ENCODE results near the gene KIF4A. TPM values are rescaled to one million over a fixed set of nuclear protein-coding genes. Genes with fewer than 3 reads are reported as not detected.

The KIF4A gene
- total and polyA plus RNA-seq, 2 of the 13 experiments (the other 11 are each of a cell fraction or from before 2014, with no cell fraction given): 9.4 to 28.2 TPM

GRCh38 chrX:70262952-70263567 lies 26.8 kb upstream of the KIF4A start (continued):
- TF ChIP-seq CTCF (CRISPR knock-in tag; IDR thresholded peaks at IDR 0.05) (peak; percentile 80), SMC3 (IDR thresholded peaks at IDR 0.05; ENCODE audit: low read length) (peak; percentile 56), NKX3-1 (CRISPR knock-in tag; IDR thresholded peaks at IDR 0.05) (no peak), ZSCAN22 (CRISPR knock-in tag; IDR thresholded peaks at IDR 0.05) (no peak), ZIK1 (CRISPR knock-in tag; IDR thresholded peaks at IDR 0.05; ENCODE audit: borderline replicate concordance, low read depth) (no peak), ATF2 (CRISPR knock-in tag; IDR thresholded peaks at IDR 0.05) (no peak), MAF1 (CRISPR knock-in tag; IDR thresholded peaks at IDR 0.05; ENCODE audit: borderline replicate concordance) (no peak), STAG1 (CRISPR knock-in tag; IDR thresholded peaks at IDR 0.05) (peak; percentile 78), GTF3A (CRISPR knock-in tag; conservative IDR thresholded peaks at IDR 0.05) (no peak), HDAC2 (CRISPR knock-in tag; IDR thresholded peaks at IDR 0.05) (no peak)

GRCh38 chrX:70264784-70265183 lies 25.1 kb upstream of the KIF4A start:
- WGBS (ENCODE audit: low lambda C conversion rate): 58% methylated on average over 3 of the region's 3 CpGs
- in situ Hi-C loops (cut with HindIII; ENCODE audit: extremely low pct_ligation_motif_present, low pct_unique_long_range_greater_than_20kb): loop anchor here (10.0 kb wide), 1 partner anchor 60 kb away; no protein-coding TSS in a partner anchor
- no peaks in the 10 kb centered on the region for H4K20me1 ChIP-seq (ENCODE audit: insufficient read depth, low read length)
- no peaks in the 10 kb centered on the region for H3K79me2 ChIP-seq (ENCODE audit: insufficient read depth, low read length)
- no peak for DNase-seq (ENCODE audit: low spot score)
- no peaks in the 10 kb centered on the region for H3K27me3 ChIP-seq (ENCODE audit: control insufficient read depth in 1 of 2, insufficient read depth in 2 of 2, low read length in 2 of 2)
- no peak overlapping the region for H3K27ac ChIP-seq (ENCODE audit: extremely low read length, insufficient read depth, low read length)
- no TSS peak for BruUV-seq (replicated peaks)
- ChIA-PET CTCF (ENCODE audit: low intra/inter-chr PET ratio, low total read pairs) (no interaction called here), POLR2A (no interaction called here)
- no peaks in the 10 kb centered on the region for H3K9me3 ChIP-seq (ENCODE audit: low read length)
- no peaks in the 10 kb centered on the region for H3K36me3 ChIP-seq (replicated peaks in 1 of 2; ENCODE audit: control insufficient read depth in 1 of 2, insufficient read depth in 2 of 2, low read length in 2 of 2)
- H3K4me2 ChIP-seq (ENCODE audit: low read depth, low read length): no peak overlapping the region
- no peak overlapping the region for H2AFZ ChIP-seq (ENCODE audit: low read length)
- ATAC-seq: no peak
- no peaks in the 10 kb centered on the region for H3K4me1 ChIP-seq (ENCODE audit: insufficient read depth, low read length)
- no peak for TF ChIP-seq BCL6 (CRISPR knock-in tag; IDR thresholded peaks at IDR 0.05)
- TF ChIP-seq ZBTB39 (CRISPR knock-in tag; IDR thresholded peaks at IDR 0.05): no peak
- TF ChIP-seq REST (IDR thresholded peaks at IDR 0.05; ENCODE audit: borderline replicate concordance in 1 of 2, low read depth in 1 of 2, low read length in 2 of 2): peak in 1 of 2 experiments; percentile 82
- no peak for TF ChIP-seq TMF1 (CRISPR knock-in tag; IDR thresholded peaks at IDR 0.05; ENCODE audit: low read depth)
- H3K9ac ChIP-seq (ENCODE audit: insufficient read depth, low read depth, low read length): no peak overlapping the region
- intact Hi-C loops (cut with micrococcal nuclease; ENCODE audit: unreplicated experiment): no loop called here
- FAIRE-seq: no peak
- no peak overlapping the region for H3K4me3 ChIP-seq (replicated peaks in 1 of 3; ENCODE audit: insufficient read depth in 1 of 3, low read depth in 2 of 3, low read length in 3 of 3)

Measured in HepG2 (cell line).